CD4-positive, CD25-positive, alpha-beta regulatory T cell (primary cell): ENCODE data around the gene IL1A. TPM values are rescaled to one million over a fixed set of nuclear protein-coding genes. Genes with fewer than 3 reads are reported as not detected.

Experiments used
- ATAC-seq, 2 donors: fragments of 150-1000 bp; cut with Tn5 transposase; one replicate each; pipeline ENCODE4 v1.10.0; 2021; ENCODE audit warnings: low read depth in 2 of 2, moderate number of reproducible peaks in 2 of 2, moderate library complexity in 1 of 2
- DNase-seq, 3 donors: peaks; one replicate each; pipeline versions ENCODE4 v3.0.0 to v3.0.0-alpha.2; 2012 to 2022; ENCODE audit warnings: mixed read lengths in 1 of 3
- H3K27ac ChIP-seq: one replicate; pipeline ENCODE4 v1.7.0; 2013; ENCODE audit warnings: mild to moderate bottlenecking, low read length; ENCODE audit not compliant: insufficient read depth, poor library complexity, severe bottlenecking
- H3K27me3 ChIP-seq: one replicate; pipeline ENCODE4 v1.7.0; 2013; ENCODE audit warnings: low read length; ENCODE audit not compliant: control insufficient read depth, insufficient read depth
- H3K36me3 ChIP-seq: one replicate; pipeline ENCODE4 v1.7.0; 2013; ENCODE audit warnings: mild to moderate bottlenecking, low read length, moderate library complexity; ENCODE audit not compliant: control insufficient read depth, insufficient read depth
- H3K4me1 ChIP-seq: 2 replicates; pipeline ENCODE4 v1.7.0; 2013; ENCODE audit warnings: mild to moderate bottlenecking, low read length; ENCODE audit not compliant: insufficient read depth, control insufficient read depth, poor library complexity, severe bottlenecking
- H3K4me3 ChIP-seq: one replicate; pipeline ENCODE4 v1.7.0; 2013; ENCODE audit warnings: low read depth, mild to moderate bottlenecking, low read length, moderate library complexity
- H3K9me3 ChIP-seq, 2 experiments: 1 replicate in 1 of 2; 2 replicates in 1 of 2; pipeline ENCODE4 v1.7.0; 2013; ENCODE audit warnings: low read length in 2 of 2, mild to moderate bottlenecking in 1 of 2, moderate library complexity in 1 of 2; ENCODE audit not compliant: control insufficient read depth in 2 of 2
- H3K27ac Mint-ChIP-seq, 3 donors: one replicate each; pipeline ENCODE4 v1.8.0; 2020 to 2022; ENCODE audit warnings: mild to moderate bottlenecking in 3 of 3, mixed read lengths in 3 of 3, moderate library complexity in 2 of 3
- H3K27me3 Mint-ChIP-seq: one replicate; pipeline ENCODE4 v1.8.0; 2022; ENCODE audit warnings: mild to moderate bottlenecking, mixed read lengths
- H3K36me3 Mint-ChIP-seq: one replicate; pipeline ENCODE4 v1.8.0; 2020; ENCODE audit warnings: mixed read lengths
- H3K4me1 Mint-ChIP-seq, 4 donors: one replicate each; pipeline ENCODE4 v1.8.0; 2020 to 2022; ENCODE audit warnings: mixed read lengths in 4 of 4, mild to moderate bottlenecking in 1 of 4
- H3K4me3 Mint-ChIP-seq, 4 donors: one replicate each; pipeline ENCODE4 v1.8.0; 2020 to 2022; ENCODE audit warnings: mild to moderate bottlenecking in 4 of 4, mixed read lengths in 4 of 4, moderate library complexity in 3 of 4
- H3K9me3 Mint-ChIP-seq, 7 donors: one replicate each; pipeline ENCODE4 v1.8.0; 2020 to 2022; ENCODE audit warnings: mixed read lengths in 7 of 7, mild to moderate bottlenecking in 3 of 7, moderate library complexity in 2 of 7
- polyA plus RNA-seq, 4 donors: library from polyadenylated mRNA; unstranded; fragments of 300-500 nt; fragmentation: Illumina TruSeq; gene quantifications; one replicate each; pipeline ENCODE4 v1.2.3, GENCODE V29; 2021
- total RNA-seq: library from RNA; stranded (reverse); gene quantifications from one replicate; pipeline ENCODE4 v1.2.3, GENCODE V29; 2022

Gene IL1A
- total and polyA plus RNA-seq, 5 donors from 2014 or later, result 0.17 TPM; not detected in 4

- no peaks in the 10 kb centered on the region for H3K9me3 ChIP-seq
- no peaks in the 10 kb centered on the region for H3K4me1 ChIP-seq
- H3K27ac ChIP-seq, result no peak overlapping the region
- H3K27me3 Mint-ChIP-seq, result no peaks in the 10 kb centered on the region
- no peaks in the 10 kb centered on the region for H3K36me3 Mint-ChIP-seq
- no peak for ATAC-seq
- no peak overlapping the region for H3K4me3 Mint-ChIP-seq
- H3K27ac Mint-ChIP-seq, result peak overlapping the region in 1 of 3 donors; percentile 8
- H3K9me3 Mint-ChIP-seq, result no peaks in the 10 kb centered on the region
- no peaks in the 10 kb centered on the region for H3K36me3 ChIP-seq
- no peak overlapping the region for H3K4me3 ChIP-seq
- DNase-seq, result peak in 1 of 3 donors; percentile 29
- H3K27me3 ChIP-seq, result no peaks in the 10 kb centered on the region
- peaks cover 0 to 9% (median 2%) of the 10 kb centered on the region in 4 donors for H3K4me1 Mint-ChIP-seq
These were observed 9.2 kb upstream of the IL1A start for GRCh38 chr2:112793449-112793978.

- no peak for ATAC-seq
- peaks cover 0 to 9% (median 2%) of the 10 kb centered on the region in 4 donors for H3K4me1 Mint-ChIP-seq
- Histone ChIP-seq H3K4me3 (no peak overlapping the region), H3K36me3 (no peaks in the 10 kb centered on the region), H3K9me3 (no peaks in the 10 kb centered on the region), H3K27ac (no peak overlapping the region), H3K27me3 (no peaks in the 10 kb centered on the region), H3K4me1 (no peaks in the 10 kb centered on the region)
- H3K27me3 Mint-ChIP-seq, result no peaks in the 10 kb centered on the region
- DNase-seq, result no peak
- no peaks in the 10 kb centered on the region for H3K9me3 Mint-ChIP-seq
- no peak overlapping the region for H3K4me3 Mint-ChIP-seq
- H3K36me3 Mint-ChIP-seq, result no peaks in the 10 kb centered on the region
- H3K27ac Mint-ChIP-seq, result no peak overlapping the region
These were observed 8.1 kb upstream of the IL1A start for GRCh38 chr2:112792419-112792818.

GRCh38 chr2:112791693-112792230 is 7.5 kb upstream of the IL1A start:
- H3K27ac Mint-ChIP-seq, result no peak overlapping the region
- no peaks in the 10 kb centered on the region for H3K9me3 ChIP-seq
- no peaks in the 10 kb centered on the region for H3K27me3 ChIP-seq
- no peaks in the 10 kb centered on the region for H3K27me3 Mint-ChIP-seq
- H3K4me1 ChIP-seq, result no peaks in the 10 kb centered on the region
- no peak overlapping the region for H3K27ac ChIP-seq
- DNase-seq (no peak), ATAC-seq (no peak)
- H3K4me1 Mint-ChIP-seq, result peaks cover 0 to 9% (median 2%) of the 10 kb centered on the region in 4 donors
- H3K36me3 Mint-ChIP-seq, result no peaks in the 10 kb centered on the region
- H3K4me3 Mint-ChIP-seq, result no peak overlapping the region
- H3K36me3 ChIP-seq, result no peaks in the 10 kb centered on the region
- H3K9me3 Mint-ChIP-seq, result no peaks in the 10 kb centered on the region
- H3K4me3 ChIP-seq, result no peak overlapping the region

GRCh38 chr2:112791019-112791418 is 6.7 kb upstream of the IL1A start:
- no peaks in the 10 kb centered on the region for H3K36me3 ChIP-seq
- H3K4me1 ChIP-seq, result no peaks in the 10 kb centered on the region
- H3K27me3 ChIP-seq, result no peaks in the 10 kb centered on the region
- H3K4me3 Mint-ChIP-seq, result no peak overlapping the region
- no peak overlapping the region for H3K27ac Mint-ChIP-seq
- H3K4me1 Mint-ChIP-seq, result peaks cover 0 to 9% (median 2%) of the 10 kb centered on the region in 4 donors
- H3K27me3 Mint-ChIP-seq, result no peaks in the 10 kb centered on the region
- no peaks in the 10 kb centered on the region for H3K36me3 Mint-ChIP-seq
- H3K9me3 Mint-ChIP-seq, result no peaks in the 10 kb centered on the region
- H3K9me3 ChIP-seq, result no peaks in the 10 kb centered on the region
- no peak overlapping the region for H3K27ac ChIP-seq
- ATAC-seq, result no peak
- H3K4me3 ChIP-seq, result no peak overlapping the region
- no peak for DNase-seq

GRCh38 chr2:112790305-112790704 is 6.0 kb upstream of the IL1A start:
- H3K9me3 ChIP-seq, result no peaks in the 10 kb centered on the region
- Mint-ChIP-seq H3K4me1 (peaks cover 0 to 9% (median 2%) of the 10 kb centered on the region in 4 donors), H3K9me3 (no peaks in the 10 kb centered on the region), H3K36me3 (no peaks in the 10 kb centered on the region), H3K27me3 (no peaks in the 10 kb centered on the region), H3K27ac (no peak overlapping the region), H3K4me3 (peak overlapping the region in 1 of 4 donors; percentile 80)
- no peak overlapping the region for H3K27ac ChIP-seq
- no peaks in the 10 kb centered on the region for H3K36me3 ChIP-seq
- H3K27me3 ChIP-seq, result no peaks in the 10 kb centered on the region
- no peak overlapping the region for H3K4me3 ChIP-seq
- DNase-seq, result no peak
- ATAC-seq, result no peak
- H3K4me1 ChIP-seq, result no peaks in the 10 kb centered on the region

- no peaks in the 10 kb centered on the region for H3K36me3 Mint-ChIP-seq
- H3K4me3 Mint-ChIP-seq, result no peak overlapping the region
- no peaks in the 10 kb centered on the region for H3K36me3 ChIP-seq
- peaks cover 0 to 7% (median 2%) of the 10 kb centered on the region in 4 donors for H3K4me1 Mint-ChIP-seq
- H3K27ac Mint-ChIP-seq, result no peak overlapping the region
- H3K27ac ChIP-seq, result no peak overlapping the region
- H3K4me1 ChIP-seq, result no peaks in the 10 kb centered on the region
- no peaks in the 10 kb centered on the region for H3K27me3 Mint-ChIP-seq
- no peak for DNase-seq
- no peaks in the 10 kb centered on the region for H3K27me3 ChIP-seq
- ATAC-seq, result no peak
- no peaks in the 10 kb centered on the region for H3K9me3 Mint-ChIP-seq
- no peaks in the 10 kb centered on the region for H3K9me3 ChIP-seq
- no peak overlapping the region for H3K4me3 ChIP-seq
These were observed 4.9 kb upstream of the IL1A start for GRCh38 chr2:112789186-112789585.

- H3K27me3 Mint-ChIP-seq, result no peaks in the 10 kb centered on the region
- H3K36me3 ChIP-seq, result no peaks in the 10 kb centered on the region
- ATAC-seq, result no peak
- H3K4me3 ChIP-seq, result no peak overlapping the region
- H3K27me3 ChIP-seq, result no peaks in the 10 kb centered on the region
- no peaks in the 10 kb centered on the region for H3K36me3 Mint-ChIP-seq
- peaks cover 0 to 2% (median 0%) of the 10 kb centered on the region in 7 donors for H3K9me3 Mint-ChIP-seq
- peaks cover 0 to 7% (median 2%) of the 10 kb centered on the region in 4 donors for H3K4me1 Mint-ChIP-seq
- no peak overlapping the region for H3K4me3 Mint-ChIP-seq
- DNase-seq, result no peak
- H3K27ac Mint-ChIP-seq, result no peak overlapping the region
- H3K27ac ChIP-seq, result no peak overlapping the region
- no peaks in the 10 kb centered on the region for H3K4me1 ChIP-seq
- H3K9me3 ChIP-seq, result no peaks in the 10 kb centered on the region
These were observed 4.4 kb upstream of the IL1A start for GRCh38 chr2:112788653-112789052.

- Histone ChIP-seq H3K27ac (no peak overlapping the region), H3K36me3 (no peaks in the 10 kb centered on the region), H3K27me3 (no peaks in the 10 kb centered on the region), H3K9me3 (no peaks in the 10 kb centered on the region), H3K4me3 (no peak overlapping the region), H3K4me1 (no peaks in the 10 kb centered on the region)
- ATAC-seq (no peak), DNase-seq (no peak)
- Mint-ChIP-seq H3K36me3 (no peaks in the 10 kb centered on the region), H3K4me3 (no peak overlapping the region), H3K4me1 (peaks cover 0 to 11% (median under 1%) of the 10 kb centered on the region in 4 donors), H3K9me3 (peaks cover 0 to 2% (median 0%) of the 10 kb centered on the region in 7 donors), H3K27me3 (no peaks in the 10 kb centered on the region), H3K27ac (no peak overlapping the region)
These were observed 3.6 kb upstream of the IL1A start for GRCh38 chr2:112787729-112788393.
